ENCODE results near the gene SH3TC2.

The SH3TC2 gene

DNA sequence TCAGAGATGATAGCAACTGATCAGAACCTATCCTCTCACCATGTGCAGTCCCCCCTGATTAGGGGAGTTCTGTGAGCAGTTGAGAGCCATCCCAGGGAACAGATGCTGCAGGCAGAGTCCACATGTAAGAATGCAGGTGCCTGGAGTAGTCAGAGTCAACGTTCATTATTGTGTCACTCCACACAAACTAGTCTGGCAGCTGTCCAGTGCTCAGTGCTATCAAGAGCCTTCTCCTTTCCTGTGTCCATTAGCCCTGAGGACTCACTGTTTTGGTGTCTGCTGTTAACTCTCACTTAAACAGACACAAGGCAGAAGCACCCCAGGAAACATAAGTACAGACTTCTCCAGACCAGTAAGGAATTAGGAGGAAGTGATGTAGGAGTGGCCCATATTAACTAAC, 2.5 kb downstream of the SH3TC2 start:
- DNase-seq (ENCODE audit: low read depth in 2 of 2): no peak

DNA sequence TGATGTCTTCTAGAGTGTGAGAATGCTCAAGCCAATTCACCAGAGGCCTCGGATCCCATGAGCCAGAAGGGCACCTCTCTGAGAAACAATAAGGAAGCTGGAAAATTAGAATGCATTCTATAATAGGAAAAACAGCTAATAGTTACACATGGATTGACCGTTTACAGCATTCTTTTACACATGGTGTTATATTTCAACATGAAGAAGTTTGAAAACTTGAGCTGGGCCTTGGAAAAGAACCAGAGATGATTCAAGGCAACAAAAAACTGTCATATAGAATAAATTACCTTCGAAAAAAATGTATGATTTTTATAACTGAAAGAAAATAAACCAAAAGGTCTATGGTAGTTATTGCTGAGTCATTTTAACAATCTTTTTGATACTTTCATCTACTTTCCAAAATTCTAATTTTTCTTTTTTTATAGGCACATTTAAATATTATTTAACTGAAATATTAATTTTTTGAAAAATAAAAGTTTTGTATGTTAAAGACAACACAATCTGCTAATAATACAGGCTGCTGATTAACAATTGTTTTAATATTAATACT, 6.2 kb downstream of the SH3TC2 start:
- no peak for DNase-seq (ENCODE audit: low read depth in 2 of 2)

DNA sequence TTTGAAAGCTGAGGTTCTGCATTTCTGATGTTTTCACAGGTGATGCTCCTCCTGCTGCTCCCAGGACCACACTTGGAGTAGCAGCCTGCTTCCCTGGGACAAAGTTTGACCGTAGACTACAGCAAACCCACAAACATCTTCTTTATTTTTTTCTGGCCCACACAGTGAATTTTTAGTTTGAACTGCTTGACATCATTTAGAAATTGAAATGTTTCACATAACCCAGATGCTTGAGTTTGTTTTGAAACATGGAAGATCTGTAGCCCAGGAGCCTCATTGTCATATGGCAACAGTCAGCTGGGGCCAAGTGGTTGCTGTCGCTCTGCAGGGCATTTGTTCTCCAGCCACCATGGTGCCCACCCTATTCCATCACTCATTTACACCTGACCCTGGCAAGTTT, 8.4 kb downstream of the SH3TC2 start:
- no peak for DNase-seq (ENCODE audit: low read depth in 2 of 2)

- no peak for DNase-seq (ENCODE audit: low read depth in 2 of 2)
Measured at GRCh38 chr5:149053072-149053695, 9.7 kb downstream of the SH3TC2 start.

- no peak for DNase-seq (ENCODE audit: low read depth in 2 of 2)
Measured at GRCh38 chr5:149049371-149049781, 13.5 kb downstream of the SH3TC2 start.

- no peak for DNase-seq (ENCODE audit: low read depth in 2 of 2)
Measured at GRCh38 chr5:149048811-149049210, 14.1 kb downstream of the SH3TC2 start.

- no peak for DNase-seq (ENCODE audit: low read depth in 2 of 2)
Measured at GRCh38 chr5:149047462-149047861, 15.4 kb downstream of the SH3TC2 start.

DNA sequence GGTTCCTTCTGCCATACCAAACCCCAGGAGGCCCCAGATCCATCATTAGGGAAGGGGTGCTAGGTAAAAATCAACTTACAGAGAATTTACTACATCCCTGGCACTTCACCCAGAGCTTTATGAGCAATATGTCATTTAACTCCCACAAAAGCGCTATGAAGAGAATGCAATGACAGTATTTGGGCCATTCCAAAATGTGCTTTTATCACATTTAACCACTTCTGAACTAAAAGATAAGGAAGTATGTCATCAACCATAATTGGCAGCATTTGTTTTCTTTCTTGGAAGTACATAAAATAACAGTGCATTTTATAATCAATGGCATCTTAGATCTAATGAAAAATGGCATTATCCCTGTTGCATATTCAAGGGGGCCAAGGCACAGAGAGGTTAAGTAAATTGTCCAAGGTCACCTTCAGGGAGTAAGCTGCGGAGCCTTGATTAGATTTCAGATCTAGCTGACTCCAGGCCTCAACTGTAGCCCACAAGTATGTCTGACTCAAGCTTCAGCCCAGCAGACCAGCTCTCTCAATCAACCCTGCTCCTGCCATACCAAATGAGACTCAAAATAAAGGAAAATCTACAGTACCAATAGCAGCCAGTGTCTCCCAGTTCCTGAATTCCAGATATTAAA, 16.5 kb downstream of the SH3TC2 start:
- no peak for DNase-seq (ENCODE audit: low read depth in 2 of 2)

DNA sequence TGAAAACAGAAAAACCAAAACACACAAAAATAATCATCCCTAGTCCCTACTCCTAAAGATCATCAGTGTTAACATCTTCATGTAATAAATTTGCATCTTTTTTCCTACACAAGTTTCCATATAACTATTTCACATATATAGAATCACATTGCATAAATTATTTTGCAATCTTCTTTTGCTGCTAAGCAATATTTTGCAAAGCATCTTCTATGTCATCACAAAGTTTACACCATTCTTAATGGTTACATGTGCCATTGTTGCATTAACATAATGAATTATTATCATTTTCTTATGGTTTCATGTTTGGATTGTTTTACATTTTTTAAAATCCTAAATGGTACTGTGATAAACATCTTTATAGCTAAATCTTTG, 17.8 kb downstream of the SH3TC2 start:
- DNase-seq (ENCODE audit: low read depth in 2 of 2): no peak

DNA sequence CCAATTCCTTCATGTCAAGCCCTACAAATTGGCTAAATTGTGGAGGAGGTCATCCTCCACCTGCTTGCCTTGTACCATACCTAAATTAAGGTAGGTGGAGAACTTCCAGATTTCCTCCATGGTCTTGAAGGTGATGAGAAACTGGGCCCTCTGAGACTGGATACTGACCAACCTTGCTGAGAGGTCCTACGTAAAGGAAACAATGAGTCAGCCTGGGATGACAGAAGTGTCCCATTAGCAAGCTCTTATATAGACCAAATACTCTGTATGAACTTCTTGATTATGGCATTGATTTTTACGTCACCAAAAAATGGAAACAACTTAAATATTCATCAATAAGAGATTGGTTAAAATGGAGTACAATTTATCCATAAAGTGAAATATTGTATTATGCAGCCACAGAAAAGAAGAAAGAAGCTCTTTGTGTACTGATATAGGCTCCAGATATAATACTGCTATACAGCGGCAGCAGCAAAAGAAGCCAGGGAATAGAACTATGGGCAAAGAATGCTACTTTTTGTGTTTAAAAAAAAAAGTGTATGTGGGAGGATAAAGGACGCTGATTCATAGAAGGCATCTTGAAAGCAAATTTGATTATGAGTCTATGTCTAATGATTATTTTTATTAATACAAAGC, 18.3 kb downstream of the SH3TC2 start:
- no peak for DNase-seq (ENCODE audit: low read depth in 2 of 2)

GRCh38 chr5:149043641-149044040, 19.2 kb downstream of the SH3TC2 start:
- no peak for DNase-seq (ENCODE audit: low read depth in 2 of 2)

DNA sequence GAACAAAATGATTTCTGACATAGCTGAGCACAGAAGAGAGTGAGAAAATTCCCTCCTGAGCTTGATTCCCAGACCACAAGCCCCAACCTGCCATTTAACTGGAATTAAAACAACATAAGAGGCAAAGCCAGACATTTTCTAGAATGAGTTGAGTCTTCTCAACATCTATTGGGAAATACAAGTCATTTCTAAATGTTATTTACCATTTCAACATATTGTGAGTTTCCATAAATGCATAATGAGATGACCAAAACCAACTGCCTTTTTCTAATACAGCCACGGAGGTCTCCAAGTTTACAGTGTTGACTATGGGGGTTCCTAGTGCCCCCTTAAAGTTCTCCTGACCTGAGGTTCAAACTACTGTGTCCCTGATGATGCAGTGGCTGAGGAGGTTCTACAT, 20.0 kb downstream of the SH3TC2 start:
- DNase-seq (ENCODE audit: low read depth in 2 of 2): no peak

DNA sequence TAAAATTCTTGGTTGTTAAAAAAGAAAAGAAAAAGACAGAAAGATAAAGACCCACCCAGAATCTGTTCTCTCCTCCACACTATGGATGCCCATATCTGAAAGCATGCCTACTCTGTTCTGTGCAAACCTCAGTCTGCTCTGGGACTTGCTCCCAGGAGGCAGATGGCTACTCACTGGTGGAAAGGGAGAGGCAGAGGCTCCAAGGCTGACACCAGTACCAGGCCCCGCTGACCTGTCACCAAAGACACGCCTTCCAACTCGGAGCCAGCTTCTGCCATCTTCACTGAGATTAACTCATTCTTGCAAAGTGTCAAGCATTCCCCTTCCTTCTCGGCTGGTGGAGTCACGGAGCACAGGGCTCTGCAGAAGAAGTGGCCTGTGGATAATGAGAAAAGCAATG, 21.6 kb downstream of the SH3TC2 start:
- no peak for DNase-seq (ENCODE audit: low read depth in 2 of 2)

DNA sequence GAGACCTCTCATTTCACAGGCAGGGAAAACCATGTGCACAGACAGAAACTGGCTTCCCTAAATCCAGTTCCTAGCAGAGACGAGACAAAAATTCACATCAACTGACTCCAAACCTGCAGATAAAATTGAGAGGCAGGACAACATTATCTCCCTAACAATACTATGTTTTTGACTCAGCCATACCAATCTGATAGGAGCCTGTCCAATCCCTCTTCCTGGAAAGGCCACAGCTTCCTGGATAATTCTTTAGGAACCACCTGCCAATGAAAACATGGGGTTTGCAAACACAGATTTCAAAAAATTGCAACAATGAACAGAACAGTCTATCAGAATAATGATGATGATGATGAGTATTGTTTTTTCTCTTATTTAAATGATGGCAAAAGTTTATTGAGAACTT, 22.4 kb downstream of the SH3TC2 start:
- DNase-seq (ENCODE audit: low read depth in 2 of 2): no peak

DNA sequence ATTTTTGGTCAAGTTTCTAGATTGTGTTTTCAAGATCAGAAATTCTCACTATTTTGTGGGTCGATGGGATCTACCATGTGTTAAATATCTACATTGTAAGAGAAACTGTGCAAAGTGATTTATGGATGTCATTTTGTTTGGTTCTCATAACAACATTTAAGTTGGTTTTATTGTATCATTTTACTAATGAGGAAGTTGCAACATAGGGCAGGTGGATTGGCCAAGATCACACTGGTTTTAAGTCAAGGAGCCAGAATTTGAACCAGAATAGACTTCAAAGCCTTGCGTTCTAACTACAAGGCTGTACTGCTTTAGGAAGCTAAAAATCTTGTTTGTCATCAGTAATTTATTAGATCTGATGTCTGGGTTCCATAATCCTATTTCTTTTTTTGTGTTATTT, 23.4 kb downstream of the SH3TC2 start:
- no peak for DNase-seq (ENCODE audit: low read depth in 2 of 2)

DNA sequence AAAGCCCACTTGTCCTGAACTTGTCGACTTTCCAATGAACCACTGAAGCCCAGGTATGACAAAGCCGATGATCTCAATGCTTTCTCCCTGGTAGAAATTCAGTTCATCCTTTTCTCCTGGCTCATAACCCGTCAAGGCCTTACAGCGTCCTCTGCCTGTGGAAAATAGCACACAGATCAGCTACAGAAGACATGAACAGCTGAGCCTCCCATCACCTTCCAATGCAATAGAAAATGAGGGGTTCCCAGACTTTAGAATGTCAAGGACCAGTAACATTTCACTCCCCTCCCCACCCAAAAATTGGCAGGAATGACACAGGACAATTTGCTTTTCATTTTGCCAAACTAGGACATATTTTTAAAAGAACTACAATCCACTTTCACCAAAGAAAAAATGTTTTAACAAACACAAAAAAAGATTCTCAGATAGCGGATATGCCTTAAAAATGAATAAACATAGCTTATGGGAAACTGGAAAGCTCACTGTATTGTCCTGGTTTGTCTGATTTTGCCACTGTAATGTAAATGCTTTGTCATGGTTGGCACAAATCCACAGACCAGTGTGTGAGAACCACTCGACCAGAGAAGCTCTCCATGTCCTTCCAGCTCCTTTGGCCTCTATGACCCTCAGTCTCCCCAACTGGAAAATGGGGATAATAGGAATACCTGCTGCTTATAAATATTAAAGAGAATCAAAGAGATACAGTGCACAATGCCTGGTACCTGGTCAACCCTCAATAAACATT, 24.4 kb downstream of the SH3TC2 start:
- DNase-seq (ENCODE audit: low read depth in 2 of 2): no peak

DNA sequence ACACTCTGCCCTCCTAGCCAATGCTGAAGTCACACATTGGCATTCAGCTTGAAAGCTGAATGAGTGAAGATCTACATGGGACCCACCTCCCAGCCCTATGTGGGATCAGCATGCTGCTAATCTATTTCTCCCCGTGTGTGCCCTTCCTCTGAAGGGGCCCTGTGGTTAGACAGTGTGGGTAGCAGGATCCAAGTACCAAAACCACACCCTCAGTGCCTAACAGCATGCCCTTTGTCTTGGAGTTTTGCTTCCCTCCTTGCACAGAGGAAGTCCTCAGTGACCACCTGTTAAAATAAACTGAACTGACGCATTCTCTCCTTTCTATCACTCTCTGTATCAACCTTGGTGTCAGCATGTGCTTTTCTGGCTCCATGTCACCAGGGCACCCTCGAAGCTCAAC, 25.0 kb downstream of the SH3TC2 start:
- no peak for DNase-seq (ENCODE audit: low read depth in 2 of 2)

- no peak for DNase-seq (ENCODE audit: low read depth in 2 of 2)
Measured at GRCh38 chr5:149036970-149037369, 25.9 kb downstream of the SH3TC2 start.

DNA sequence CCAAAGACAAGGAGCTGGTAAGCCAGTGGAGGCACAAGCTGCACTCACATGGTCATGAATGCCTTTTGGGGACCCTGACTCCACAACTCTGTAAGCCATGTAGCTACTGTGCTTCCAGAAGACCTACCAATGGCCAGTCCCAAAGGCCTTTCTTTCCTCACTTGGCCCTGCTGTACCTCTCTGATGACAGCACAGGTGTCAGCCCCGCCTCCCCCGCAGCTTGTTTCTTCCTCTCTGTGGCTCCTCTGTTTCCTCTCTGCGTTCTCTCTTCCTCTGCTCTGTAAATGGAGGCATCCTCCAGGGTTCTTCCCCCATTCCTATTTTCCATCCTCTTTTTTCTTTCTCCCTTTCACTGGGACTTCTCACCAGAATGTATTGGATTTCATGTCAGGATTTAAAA, 26.7 kb downstream of the SH3TC2 start:
- DNase-seq (ENCODE audit: low read depth in 2 of 2): no peak

DNA sequence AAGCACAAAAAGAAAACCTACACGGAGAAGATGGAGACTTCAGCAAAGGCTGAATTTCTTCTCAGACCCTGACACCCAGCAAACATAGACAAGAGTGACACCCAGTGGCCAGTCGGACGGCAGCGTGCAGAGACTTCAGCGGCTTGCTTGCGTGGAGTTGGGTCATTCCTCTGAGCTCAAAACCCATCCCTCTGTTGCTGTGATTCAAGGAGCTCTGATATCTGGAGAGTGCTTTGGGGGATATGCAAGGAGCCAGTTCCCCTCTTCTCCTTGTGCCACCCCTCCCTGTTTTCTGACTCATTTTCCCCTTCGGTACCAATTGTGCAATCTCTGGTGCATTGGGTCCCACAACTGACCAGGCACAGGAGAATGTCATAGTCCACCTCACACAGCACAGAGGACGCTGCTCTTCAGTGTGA, 27.5 kb downstream of the SH3TC2 start:
- DNase-seq (ENCODE audit: low read depth in 2 of 2): peak; percentile 45 to 63

DNA sequence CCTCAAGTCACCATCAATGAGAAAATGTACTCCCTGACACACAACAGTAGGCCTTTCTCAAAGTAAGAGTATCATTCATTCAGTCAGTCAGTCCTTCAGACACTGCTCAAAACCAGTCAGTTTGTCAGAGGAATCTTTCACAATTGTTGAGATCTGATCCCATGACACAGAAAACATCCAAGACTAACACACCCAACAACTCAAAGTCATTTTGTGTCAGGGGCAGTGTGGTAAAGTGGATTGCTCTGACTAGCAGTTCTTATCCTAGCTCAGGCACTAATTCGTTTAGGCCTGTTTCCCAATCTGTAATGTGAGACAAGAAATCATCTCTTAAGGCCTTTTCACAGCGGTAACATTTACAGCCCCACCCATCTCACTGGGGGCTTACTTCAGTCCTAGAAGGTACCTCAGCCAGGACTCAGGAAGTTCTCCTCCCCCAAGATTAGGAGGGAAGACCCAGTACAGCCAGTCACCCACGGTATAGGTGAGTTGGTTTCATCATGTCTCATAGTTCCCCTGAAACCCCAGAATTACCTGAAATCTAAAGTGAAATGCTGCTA, 31.9 kb downstream of the SH3TC2 start:
- no peak for DNase-seq (ENCODE audit: low read depth in 2 of 2)

- no peak for DNase-seq (ENCODE audit: low read depth in 2 of 2)
Measured at GRCh38 chr5:149030392-149030791, 32.5 kb downstream of the SH3TC2 start.

Data from stimulated activated CD4-positive, alpha-beta T cell treated with anti-CD3 and anti-CD28 coated beads, Interleukin-15, amount 100 ng/mL, for 48 hours (primary cell).